NCI-H2107 (cell line): Measurements from ENCODE around the gene GSK3B.
"Not testable (repeated sequence)": the region's sequence is repeated elsewhere in the genome, so short reads cannot be mapped to it uniquely, and the experiment has no call there.

ENCODE experiments used
- DNase-seq: peaks from one replicate; lab custom pipeline; 2025; lab: John Stamatoyannopoulos, UW

The GSK3B gene

GRCh38 chr3:120052677-120053076 lies 41.6 kb downstream of the GSK3B start:
- no peak for DNase-seq

DNA sequence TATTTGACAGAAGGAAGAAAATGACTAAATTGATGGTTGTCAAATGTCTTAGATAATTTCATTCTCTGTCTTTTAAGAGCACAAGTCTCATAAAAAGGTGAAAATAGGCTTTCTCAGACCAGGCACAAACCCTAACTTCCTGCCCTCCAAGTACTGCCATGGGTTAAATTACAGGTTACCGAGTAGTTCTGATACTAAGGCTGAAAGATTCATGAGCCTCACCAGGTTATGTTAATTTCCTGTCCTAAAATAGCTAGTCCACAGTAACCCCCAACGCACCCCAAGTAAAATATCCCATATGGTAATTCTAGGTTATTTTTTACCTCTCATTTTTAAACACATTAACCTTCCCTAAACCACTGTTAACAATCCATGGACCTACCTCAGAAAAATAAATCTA lies 42.0 kb downstream of the GSK3B start:
- no peak for DNase-seq

- not testable (repeated sequence) for DNase-seq
Measured at GRCh38 chr3:120051570-120051969, 42.7 kb downstream of the GSK3B start.

- no peak for DNase-seq
Measured at GRCh38 chr3:120049881-120050539, 44.2 kb downstream of the GSK3B start.

DNA sequence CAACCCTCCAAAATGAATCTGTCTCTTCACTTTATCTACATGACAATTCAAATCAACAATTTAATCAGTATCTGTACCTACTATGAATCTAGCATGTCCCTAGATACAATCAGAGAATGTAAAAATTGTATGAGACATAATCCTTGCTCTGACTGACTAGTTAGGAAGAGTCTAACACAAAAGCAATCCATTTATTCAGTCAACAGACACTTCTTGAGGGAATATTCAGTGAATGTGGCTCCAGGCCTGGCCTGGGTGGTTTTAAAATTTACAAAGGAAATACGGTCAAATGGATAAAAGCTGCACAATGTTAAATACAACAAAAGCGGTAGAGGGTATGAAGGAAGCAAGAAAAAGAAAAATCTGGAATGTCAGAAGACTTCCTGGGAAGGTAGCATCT lies 45.2 kb downstream of the GSK3B start:
- DNase-seq: no peak

GRCh38 chr3:120048355-120049041 lies 45.7 kb downstream of the GSK3B start:
- DNase-seq: no peak

DNA sequence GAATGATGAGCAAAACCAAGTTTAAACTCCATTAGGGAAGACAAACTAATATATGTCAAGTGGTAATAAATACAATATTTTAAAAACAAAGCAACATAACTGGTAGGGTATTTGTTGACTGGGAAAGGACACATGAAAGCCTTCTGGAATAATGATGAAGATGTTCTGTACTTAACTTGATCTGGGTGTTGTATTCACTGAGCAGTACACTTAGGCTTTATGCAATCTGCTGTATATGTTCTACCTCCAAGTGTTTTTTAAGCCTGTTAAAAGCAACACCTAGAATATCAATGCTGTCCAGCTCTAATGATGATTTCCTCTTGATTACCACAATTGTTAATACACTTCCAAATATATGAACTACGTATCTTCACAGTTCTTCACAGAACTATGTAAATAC lies 46.6 kb downstream of the GSK3B start:
- DNase-seq: no peak

DNA sequence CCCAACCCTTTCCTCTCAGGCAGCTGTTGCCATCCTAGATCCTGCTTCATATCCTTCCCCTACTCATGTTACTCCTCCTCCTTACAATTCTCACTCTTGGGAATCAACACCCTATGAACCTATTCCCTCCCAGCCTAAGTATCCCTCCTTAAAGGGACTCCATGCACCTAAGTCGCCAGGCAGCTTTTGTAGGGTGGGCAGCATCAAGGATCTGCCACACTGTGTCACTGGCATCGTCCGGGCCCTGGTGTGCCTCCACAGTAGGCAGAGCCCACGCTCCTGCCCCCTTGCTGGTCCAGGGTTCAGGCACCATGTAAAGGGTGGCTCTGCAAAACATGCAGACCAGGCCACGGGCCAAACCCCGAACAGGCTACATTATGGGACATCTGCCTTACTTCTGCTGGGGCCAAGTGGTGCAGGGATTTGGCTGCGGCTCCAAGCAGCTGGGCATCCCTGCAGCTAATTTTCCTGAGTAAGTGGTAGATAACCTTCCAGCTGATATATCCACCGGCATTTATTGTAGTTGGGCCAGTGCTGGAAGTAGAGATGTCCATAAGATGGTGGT lies 53.4 kb downstream of the GSK3B start:
- no peak for DNase-seq

GRCh38 chr3:120039642-120040610 lies 54.3 kb downstream of the GSK3B start:
- DNase-seq: no peak

GRCh38 chr3:120033596-120033995 lies 60.7 kb downstream of the GSK3B start:
- DNase-seq: no peak

DNA sequence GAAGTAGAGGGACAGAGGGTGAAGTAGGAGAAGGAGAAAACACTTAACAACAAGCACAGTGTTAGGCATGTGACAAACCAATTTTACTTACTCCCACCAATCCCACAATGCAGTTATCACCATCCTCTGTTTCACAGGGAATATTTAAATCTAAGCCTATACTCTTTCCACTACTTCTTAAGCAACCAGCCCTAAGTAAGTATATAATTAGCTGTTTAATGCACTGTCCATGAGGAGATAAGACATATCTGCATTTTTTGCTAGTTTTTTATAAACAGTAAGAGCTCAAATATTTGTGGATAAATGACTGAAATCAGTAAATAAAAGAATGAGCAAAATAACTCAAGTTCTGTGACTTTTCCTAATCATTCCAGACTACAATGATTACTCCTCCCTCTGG lies 62.7 kb downstream of the GSK3B start:
- no peak for DNase-seq

GRCh38 chr3:120029749-120030148 lies 64.5 kb downstream of the GSK3B start:
- DNase-seq: no peak

- no peak for DNase-seq
Measured at GRCh38 chr3:120028271-120029047, 65.8 kb downstream of the GSK3B start.

DNA sequence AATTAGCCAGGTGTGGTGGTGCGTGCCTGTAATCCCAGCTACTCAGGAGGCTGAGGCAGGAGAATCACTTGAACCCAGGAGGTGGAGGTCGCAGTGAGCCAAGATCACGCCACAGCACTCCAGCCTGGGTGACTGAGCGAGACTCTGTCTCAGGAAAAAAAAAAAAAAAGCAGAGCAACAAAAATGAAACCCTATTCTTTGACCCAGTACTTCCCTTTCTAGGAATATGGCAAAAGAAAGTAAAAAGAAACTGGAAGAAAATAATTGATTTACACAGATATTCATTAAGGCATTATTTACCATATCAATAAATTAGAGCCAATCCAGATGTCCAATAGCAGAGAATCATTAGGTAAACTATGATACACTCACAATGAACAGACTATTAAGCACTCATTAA lies 67.0 kb downstream of the GSK3B start:
- DNase-seq: no peak

GRCh38 chr3:120025520-120025919 lies 68.7 kb downstream of the GSK3B start:
- DNase-seq: no peak

GRCh38 chr3:120024103-120024502 lies 70.1 kb downstream of the GSK3B start:
- no peak for DNase-seq

DNA sequence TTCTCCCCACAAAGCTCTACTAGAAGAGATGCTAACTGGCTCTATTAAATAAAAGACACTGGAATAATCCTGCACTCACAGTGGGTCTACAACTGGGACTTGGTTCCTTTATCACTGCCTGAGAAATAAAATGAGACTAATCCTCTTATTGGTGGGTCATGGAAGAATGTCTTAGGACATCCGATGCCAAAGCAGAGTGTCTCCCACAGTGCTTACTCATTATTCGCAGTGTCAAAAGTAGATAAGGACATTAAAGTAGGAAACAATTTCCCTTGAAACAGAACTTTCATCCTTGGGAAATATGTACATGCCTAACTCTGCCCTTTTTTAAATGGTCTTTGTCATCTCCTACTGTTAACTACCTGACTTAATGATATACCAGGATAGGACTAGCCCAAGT lies 71.5 kb downstream of the GSK3B start:
- DNase-seq: no peak

DNA sequence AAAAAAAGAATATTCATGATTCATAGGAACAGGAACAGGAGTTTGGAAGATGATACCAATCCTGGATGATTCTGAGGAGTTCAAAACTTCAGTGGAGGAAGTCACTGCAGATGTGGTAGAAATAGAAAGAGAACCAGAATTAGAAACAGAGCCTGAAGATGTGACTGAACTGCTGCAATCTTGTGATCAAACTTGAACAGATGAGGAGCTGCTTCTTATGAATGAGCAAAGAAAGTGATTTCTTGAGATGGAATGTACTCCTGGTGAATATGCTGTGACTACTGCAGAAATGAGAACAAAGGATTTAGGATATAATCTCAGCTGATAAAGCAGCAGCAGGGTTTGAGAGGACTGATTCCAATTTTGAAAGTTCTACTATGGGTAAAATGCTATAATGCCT lies 72.7 kb downstream of the GSK3B start:
- no peak for DNase-seq

- DNase-seq: no peak
Measured at GRCh38 chr3:120018299-120018698, 75.9 kb downstream of the GSK3B start.

DNA sequence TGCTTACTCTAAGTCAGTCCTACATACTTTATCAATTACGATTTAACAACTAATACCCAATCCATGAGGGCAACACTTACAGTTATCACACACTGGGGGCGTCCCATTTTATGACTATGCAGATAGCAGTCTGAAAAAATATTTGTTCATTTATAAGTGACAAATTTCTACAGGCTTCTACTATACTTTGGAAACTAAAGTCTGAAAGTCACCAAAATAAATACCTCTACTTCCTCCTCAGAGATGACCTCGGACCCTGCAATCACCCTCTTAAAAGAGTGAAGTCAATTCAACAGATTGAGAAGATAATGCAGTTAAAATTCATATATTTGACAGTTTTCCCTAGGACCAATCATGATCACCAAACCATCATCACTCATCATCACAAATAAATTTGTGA lies 76.6 kb downstream of the GSK3B start:
- no peak for DNase-seq

DNA sequence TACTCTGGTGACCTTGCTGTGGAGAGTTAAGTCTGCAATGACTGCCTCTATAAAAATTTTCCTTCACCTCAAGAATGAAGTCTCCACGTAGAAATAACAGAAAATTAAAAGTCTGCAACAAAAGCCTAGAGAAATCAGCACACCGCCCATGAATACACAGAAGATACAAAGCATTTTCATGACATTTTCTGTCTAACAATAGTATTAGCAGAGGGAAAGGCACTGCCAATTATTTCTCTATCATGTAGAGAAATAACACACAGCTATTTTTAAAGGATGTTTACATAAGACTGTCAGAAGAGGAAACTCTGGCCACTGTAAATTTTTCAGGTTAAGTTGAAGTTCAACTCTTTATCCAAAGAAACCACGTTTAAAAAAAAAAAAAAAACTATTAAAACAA lies 80.8 kb downstream of the GSK3B start:
- no peak for DNase-seq

- not testable (repeated sequence) for DNase-seq
Measured at GRCh38 chr3:120005741-120006140, 88.5 kb downstream of the GSK3B start.
